CD4-positive, alpha-beta T cell treated with Interleukin-10 for 1 hour (primary cell): ENCODE results near the gene AMBRA1.
"Not testable (repeated sequence)": the region's sequence is repeated elsewhere in the genome, so short reads cannot be mapped to it uniquely, and the experiment has no call there.

Experiments
- DNase-seq: peaks from one replicate; pipeline ENCODE4 v3.0.0-alpha.2; 2020

AMBRA1 gene

GRCh38 chr11:46611526-46612304, 17.9 kb upstream of the AMBRA1 start:
- DNase-seq = no peak

GRCh38 chr11:46609386-46609785, 15.6 kb upstream of the AMBRA1 start:
- DNase-seq = no peak

GRCh38 chr11:46607516-46607915, 13.7 kb upstream of the AMBRA1 start:
- DNase-seq = no peak

GRCh38 chr11:46604796-46605195, 11.0 kb upstream of the AMBRA1 start:
- DNase-seq = no peak

GRCh38 chr11:46603704-46604308, 10.0 kb upstream of the AMBRA1 start:
- no peak for DNase-seq

- DNase-seq = no peak
These were observed 7.3 kb upstream of the AMBRA1 start for GRCh38 chr11:46601129-46601528.

GRCh38 chr11:46600194-46600960, 6.6 kb upstream of the AMBRA1 start:
- no peak for DNase-seq

GRCh38 chr11:46599340-46600193, 5.7 kb upstream of the AMBRA1 start:
- DNase-seq = no peak

- no peak for DNase-seq
These were observed 3.9 kb upstream of the AMBRA1 start for GRCh38 chr11:46597609-46598219.

GRCh38 chr11:46597155-46597554, 3.3 kb upstream of the AMBRA1 start:
- no peak for DNase-seq

GRCh38 chr11:46594785-46595184, 962 bp upstream of the AMBRA1 start:
- no peak for DNase-seq

GRCh38 chr11:46594374-46594700, 514 bp upstream of the AMBRA1 start:
- no peak for DNase-seq

GRCh38 chr11:46590740-46591605, 2.9 kb downstream of the AMBRA1 start:
- no peak for DNase-seq

- DNase-seq = no peak
These were observed 4.9 kb downstream of the AMBRA1 start for GRCh38 chr11:46588915-46589314.

- no peak for DNase-seq
These were observed 5.7 kb downstream of the AMBRA1 start for GRCh38 chr11:46588131-46588530.

- not testable (repeated sequence) for DNase-seq
These were observed 10.3 kb downstream of the AMBRA1 start for GRCh38 chr11:46583513-46583912.

GRCh38 chr11:46582588-46582987, 11.2 kb downstream of the AMBRA1 start:
- no peak for DNase-seq

- no peak for DNase-seq
These were observed 16.8 kb downstream of the AMBRA1 start for GRCh38 chr11:46577058-46577457.

- DNase-seq = no peak
These were observed 19.2 kb downstream of the AMBRA1 start for GRCh38 chr11:46574656-46575055.

GRCh38 chr11:46570790-46571398, 22.9 kb downstream of the AMBRA1 start:
- DNase-seq = no peak

GRCh38 chr11:46565232-46565840, 28.5 kb downstream of the AMBRA1 start:
- no peak for DNase-seq
